ENCODE measurements around the gene LRFN2. TPM values are rescaled to one million over a fixed set of nuclear protein-coding genes. Genes with fewer than 3 reads are reported as not detected.

LRFN2 gene
- total RNA-seq, 3 donors from 2014 or later: 0.14 to 0.29 (median 0.16) TPM

GRCh38 chr6:40387871-40388264, 199.3 kb downstream of the LRFN2 start:
- no peaks in the 10 kb centered on the region for H3K4me1 ChIP-seq (ENCODE audit: low read depth)
- intact Hi-C loops (cut with DNase I, micrococcal nuclease): no loop called here
- H3K36me3 ChIP-seq (ENCODE audit: low read depth): no peaks in the 10 kb centered on the region
- ATAC-seq: no peak
- DNase-seq: no peak
- no peak overlapping the region for H3K4me3 ChIP-seq
- TF ChIP-seq CTCF (IDR thresholded peaks at IDR 0.05): no peak
- H3K9me3 ChIP-seq: no peaks in the 10 kb centered on the region

GRCh38 chr6:40387127-40387870, 199.9 kb downstream of the LRFN2 start:
- no peaks in the 10 kb centered on the region for H3K36me3 ChIP-seq (ENCODE audit: low read depth)
- H3K4me1 ChIP-seq (ENCODE audit: low read depth): no peaks in the 10 kb centered on the region
- H3K4me3 ChIP-seq: no peak overlapping the region
- intact Hi-C loops (cut with DNase I, micrococcal nuclease): no loop called here
- DNase-seq: no peak
- no peak for ATAC-seq
- no peak for TF ChIP-seq CTCF (IDR thresholded peaks at IDR 0.05)
- H3K9me3 ChIP-seq: no peaks in the 10 kb centered on the region

- TF ChIP-seq CTCF (IDR thresholded peaks at IDR 0.05): no peak
- Histone ChIP-seq H3K9me3 (no peaks in the 10 kb centered on the region), H3K4me1 (ENCODE audit: low read depth) (no peaks in the 10 kb centered on the region), H3K4me3 (no peak overlapping the region), H3K36me3 (ENCODE audit: low read depth) (no peaks in the 10 kb centered on the region)
- ATAC-seq (no peak), DNase-seq (no peak)
- intact Hi-C loops (cut with DNase I, micrococcal nuclease): no loop called here
These were observed 201.0 kb downstream of the LRFN2 start for GRCh38 chr6:40386200-40386599.

GRCh38 chr6:40383348-40384115, 203.6 kb downstream of the LRFN2 start:
- no peak for TF ChIP-seq CTCF (IDR thresholded peaks at IDR 0.05)
- ATAC-seq: no peak
- Histone ChIP-seq H3K4me1 (ENCODE audit: low read depth) (no peaks in the 10 kb centered on the region), H3K36me3 (ENCODE audit: low read depth) (no peaks in the 10 kb centered on the region), H3K9me3 (no peaks in the 10 kb centered on the region), H3K4me3 (no peak overlapping the region)
- DNase-seq: no peak
- intact Hi-C loops (cut with DNase I, micrococcal nuclease): no loop called here

GRCh38 chr6:40380271-40380670, 206.9 kb downstream of the LRFN2 start:
- no peaks in the 10 kb centered on the region for H3K36me3 ChIP-seq (ENCODE audit: low read depth)
- no peak overlapping the region for H3K4me3 ChIP-seq
- DNase-seq (no peak), ATAC-seq (no peak)
- intact Hi-C loops (cut with DNase I, micrococcal nuclease): no loop called here
- H3K4me1 ChIP-seq (ENCODE audit: low read depth): no peaks in the 10 kb centered on the region
- H3K9me3 ChIP-seq: no peaks in the 10 kb centered on the region
- no peak for TF ChIP-seq CTCF (IDR thresholded peaks at IDR 0.05)
